ENCODE measurements around the gene KLK3.

Gene KLK3

DNA sequence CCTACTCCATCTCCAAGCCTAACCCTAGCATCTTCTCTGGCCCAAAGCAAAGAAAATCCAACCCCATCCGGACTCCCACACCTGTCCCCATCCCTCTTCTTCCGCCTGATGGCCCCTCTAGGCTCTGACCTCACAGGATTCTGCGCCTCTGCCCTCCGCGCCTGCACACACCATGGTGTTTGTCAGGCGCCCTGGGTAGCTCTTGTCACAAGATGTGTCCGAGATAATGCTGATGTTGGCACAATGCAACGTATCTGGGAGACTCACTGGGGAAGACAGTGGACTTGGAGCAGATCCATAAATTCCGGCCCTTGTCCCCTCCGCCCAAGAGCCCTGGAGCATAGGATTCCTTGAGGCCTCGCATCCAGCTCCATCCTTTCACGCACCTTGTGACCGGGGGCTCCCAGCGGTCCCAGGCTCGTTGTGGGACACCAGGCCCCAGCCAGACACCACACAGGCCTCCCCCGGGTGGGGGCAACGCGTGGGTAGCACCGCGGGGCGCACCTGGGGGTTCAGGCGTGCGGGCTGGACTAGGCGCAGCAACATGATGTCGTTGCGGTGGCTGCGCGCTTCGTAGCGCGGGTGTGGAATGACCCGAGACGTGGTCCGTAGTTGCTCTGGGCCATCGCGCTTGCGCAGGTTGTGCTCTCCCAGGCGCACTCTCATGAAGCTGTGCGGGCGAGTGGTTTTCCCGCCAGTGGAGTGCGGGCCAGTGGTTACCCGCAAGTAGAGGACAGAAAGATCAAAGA lies 28.0 kb upstream of the KLK3 start:
- TF ChIP-seq, protein P1, sequence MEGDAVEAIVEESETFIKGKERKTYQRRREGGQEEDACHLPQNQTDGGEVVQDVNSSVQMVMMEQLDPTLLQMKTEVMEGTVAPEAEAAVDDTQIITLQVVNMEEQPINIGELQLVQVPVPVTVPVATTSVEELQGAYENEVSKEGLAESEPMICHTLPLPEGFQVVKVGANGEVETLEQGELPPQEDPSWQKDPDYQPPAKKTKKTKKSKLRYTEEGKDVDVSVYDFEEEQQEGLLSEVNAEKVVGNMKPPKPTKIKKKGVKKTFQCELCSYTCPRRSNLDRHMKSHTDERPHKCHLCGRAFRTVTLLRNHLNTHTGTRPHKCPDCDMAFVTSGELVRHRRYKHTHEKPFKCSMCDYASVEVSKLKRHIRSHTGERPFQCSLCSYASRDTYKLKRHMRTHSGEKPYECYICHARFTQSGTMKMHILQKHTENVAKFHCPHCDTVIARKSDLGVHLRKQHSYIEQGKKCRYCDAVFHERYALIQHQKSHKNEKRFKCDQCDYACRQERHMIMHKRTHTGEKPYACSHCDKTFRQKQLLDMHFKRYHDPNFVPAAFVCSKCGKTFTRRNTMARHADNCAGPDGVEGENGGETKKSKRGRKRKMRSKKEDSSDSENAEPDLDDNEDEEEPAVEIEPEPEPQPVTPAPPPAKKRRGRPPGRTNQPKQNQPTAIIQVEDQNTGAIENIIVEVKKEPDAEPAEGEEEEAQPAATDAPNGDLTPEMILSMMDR (IDR thresholded peaks at IDR 0.05): no peak

DNA sequence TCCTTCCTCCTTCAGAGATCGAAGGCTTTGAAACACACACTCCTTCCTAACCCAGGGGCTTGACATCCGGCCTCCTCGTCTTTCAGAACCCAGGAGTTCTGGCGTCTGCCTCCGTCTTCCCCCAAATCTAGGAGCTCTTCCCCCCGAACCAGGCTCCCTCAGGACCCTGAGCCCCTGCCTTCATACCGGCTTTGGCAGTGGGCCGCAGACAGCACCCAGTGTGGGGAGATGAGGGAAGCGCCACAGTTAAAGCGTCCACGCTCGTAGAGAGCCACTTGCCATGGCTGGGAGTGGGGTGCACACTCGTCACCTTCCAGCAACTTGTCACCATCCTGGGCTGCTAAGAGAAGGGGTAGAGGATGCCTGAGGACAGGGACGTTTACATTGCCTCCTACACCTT lies 27.2 kb upstream of the KLK3 start:
- TF ChIP-seq, protein P1 (IDR thresholded peaks at IDR 0.05): no peak

DNA sequence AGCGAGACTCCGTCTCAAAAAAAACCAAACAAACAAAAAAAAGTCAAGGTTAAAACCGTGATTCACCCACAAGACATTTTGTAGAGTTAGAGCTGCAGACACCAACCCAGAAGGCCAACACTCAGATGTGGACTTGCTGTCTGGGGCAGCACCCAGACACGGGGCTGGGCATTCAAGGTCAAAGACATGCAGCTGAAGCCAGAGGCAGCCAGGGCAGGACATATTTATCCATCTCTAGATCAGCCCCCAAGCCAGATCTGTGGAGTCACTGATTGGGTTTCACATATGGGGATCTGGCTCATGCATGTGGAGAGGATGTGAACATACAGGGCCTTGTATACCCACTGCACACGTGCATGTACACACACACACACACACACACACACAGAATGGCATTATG lies 24.9 kb upstream of the KLK3 start:
- TF ChIP-seq, protein P1 (IDR thresholded peaks at IDR 0.05): no peak

DNA sequence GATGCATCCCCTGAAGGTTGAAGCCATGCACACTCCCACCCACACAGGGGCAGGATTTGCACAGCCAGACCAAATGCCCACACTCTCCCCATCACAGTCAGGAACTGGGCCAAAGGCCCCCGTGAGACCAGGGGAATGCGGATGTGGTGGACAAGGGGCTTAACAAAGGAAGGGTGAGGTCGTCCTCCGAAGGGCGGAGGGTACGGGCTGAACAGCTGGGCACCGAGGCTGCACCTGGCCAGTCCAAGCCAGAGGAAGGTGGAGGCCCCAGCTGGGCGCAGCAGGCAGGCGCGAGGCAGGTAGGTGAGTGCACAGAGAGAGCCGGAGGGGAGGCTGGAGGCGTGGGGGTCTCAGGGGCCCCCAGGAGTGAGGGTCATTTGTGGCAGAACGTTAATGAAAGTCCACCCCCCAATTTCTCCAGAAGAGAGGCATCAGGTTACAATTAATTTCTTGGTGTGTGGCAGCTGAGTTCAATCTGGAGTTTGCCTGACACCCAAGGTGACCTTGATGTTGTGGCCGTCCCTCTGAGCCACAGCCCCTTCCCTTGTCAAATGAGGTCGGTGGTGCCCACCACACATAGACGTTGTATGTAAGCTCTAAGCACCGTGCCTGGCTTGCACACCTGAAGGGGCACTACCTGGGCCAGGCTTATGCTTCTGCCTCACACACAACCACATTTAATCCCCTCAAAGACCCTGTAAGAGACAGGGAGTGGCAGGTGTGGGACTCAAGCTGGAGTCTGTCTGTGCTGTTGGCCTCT lies 24.3 kb upstream of the KLK3 start:
- TF ChIP-seq, protein P1 (IDR thresholded peaks at IDR 0.05): no peak

DNA sequence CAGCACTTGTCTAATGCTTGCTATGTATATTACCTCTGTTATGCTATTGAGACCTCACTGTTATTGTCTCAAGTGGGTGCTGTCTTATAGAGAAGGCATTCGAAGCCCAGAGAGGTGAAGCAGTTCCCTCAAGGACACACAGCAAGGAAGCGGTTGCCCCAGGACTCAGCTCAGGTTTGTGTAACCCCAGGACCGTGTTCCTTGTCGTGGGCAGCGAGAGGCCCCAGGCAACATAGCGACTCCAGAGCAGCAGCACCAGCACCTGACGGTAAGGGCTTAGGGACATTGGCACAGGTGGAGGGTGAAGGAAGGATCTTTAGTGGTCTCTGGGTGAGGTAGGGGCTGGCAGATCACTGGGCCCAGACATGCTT lies 23.7 kb upstream of the KLK3 start:
- TF ChIP-seq, protein P1 (IDR thresholded peaks at IDR 0.05): no peak

DNA sequence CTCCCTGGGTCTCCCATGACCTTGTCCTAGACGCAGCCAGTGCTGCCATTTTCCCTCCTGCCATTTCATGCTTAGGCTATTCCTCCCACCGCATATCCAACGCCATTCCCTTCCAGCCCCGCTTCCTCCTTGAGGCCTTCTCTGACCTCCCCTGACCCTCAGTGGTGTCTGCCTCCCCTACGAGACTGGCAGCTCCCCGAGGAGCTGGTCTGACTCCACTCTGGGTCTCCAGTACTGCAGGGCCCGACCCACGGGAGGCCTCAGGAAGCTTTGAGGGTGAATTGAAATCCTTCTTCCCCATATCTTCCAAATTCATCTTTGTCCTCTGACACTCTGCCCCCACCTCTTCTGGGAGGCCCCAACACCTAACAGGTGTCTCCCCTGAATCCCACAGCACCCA lies 22.0 kb upstream of the KLK3 start:
- TF ChIP-seq, protein P1 (IDR thresholded peaks at IDR 0.05): no peak

DNA sequence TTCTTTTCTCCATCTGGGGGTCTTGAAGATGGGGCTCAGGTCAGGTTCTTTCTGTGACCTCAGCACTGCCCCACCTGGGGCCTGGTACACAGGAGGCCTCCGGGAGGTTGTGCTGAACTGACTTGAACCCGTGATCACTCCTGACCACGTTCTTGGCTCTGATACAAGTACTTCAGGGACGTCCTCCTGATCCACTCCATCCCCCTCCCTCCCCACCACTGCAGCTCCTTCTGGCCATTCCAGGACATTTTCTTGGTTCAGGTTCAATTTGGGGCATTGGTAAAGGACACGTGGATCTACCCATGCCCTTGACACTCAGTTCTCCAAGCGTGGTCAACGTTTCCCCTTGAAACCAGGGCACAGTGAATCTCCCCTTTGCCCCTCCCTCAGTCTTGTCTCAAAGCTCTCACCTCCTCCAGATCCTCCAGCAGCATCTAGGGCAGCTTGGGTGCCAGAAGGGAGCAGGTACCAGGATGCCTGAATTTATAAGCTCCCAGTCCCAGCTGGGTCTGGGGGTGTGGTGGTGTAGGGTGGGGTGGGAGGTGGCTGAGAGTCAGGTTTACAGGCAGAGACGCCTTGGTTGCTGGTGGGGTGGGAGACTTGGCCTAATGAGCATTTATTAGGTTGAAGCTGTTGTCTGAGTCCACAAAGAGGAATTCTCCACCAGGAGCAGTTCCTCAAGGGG lies 21.5 kb upstream of the KLK3 start, which contains the start of gene KLK15:
Gene KLK15, minus strand, starts transcription at position 458 of the 685 bp plus-strand sequence. CDS start 2,082 bp downstream, outside the sequence.
- TF ChIP-seq, protein P1 (IDR thresholded peaks at IDR 0.05): no peak
